WTC11 (cell line): ENCODE data around the gene NCOA3. TPM values are rescaled to one million over a fixed set of nuclear protein-coding genes. Genes with fewer than 3 reads are reported as not detected.

ENCODE experiments used
- ATAC-seq: fragments of 200-7000 bp; cut with Tn5 transposase; 2 replicates; pipeline ENCODE4 v1.10.0; 2021; ENCODE audit warnings: mild to moderate bottlenecking, moderate library complexity
- CTCF ChIA-PET: fragments of 300-600 bp; sonication (Branson Sonifier 250); formaldehyde crosslinking; loops from one replicate; lab custom pipeline; 2021; ENCODE audit warnings: antibody characterized with exemption; lab: Charles Lee
- POLR2A ChIA-PET: fragments of 350-600 bp; sonication (Branson Sonifier 250); formaldehyde crosslinking; loops from one replicate; lab custom pipeline; 2021; ENCODE audit warnings: antibody characterized with exemption; lab: Charles Lee
- DNase-seq: peaks from one replicate; pipeline ENCODE4 v3.0.0; 2021; ENCODE audit warnings: low spot score
- H3K27ac Mint-ChIP-seq: 2 replicates; pipeline ENCODE4 v1.8.0; 2021; ENCODE audit warnings: mixed read lengths
- H3K27me3 Mint-ChIP-seq: 2 replicates; pipeline ENCODE4 v1.8.0; 2021; ENCODE audit warnings: low read depth, mild to moderate bottlenecking, moderate library complexity, mixed read lengths
- H3K36me3 Mint-ChIP-seq: 2 replicates; pipeline ENCODE4 v1.8.0; 2021; ENCODE audit warnings: mixed read lengths
- H3K4me1 Mint-ChIP-seq: 2 replicates; pipeline ENCODE4 v1.8.0; 2022; ENCODE audit warnings: mixed read lengths
- H3K4me3 Mint-ChIP-seq: 2 replicates; pipeline ENCODE4 v1.8.0; 2021; ENCODE audit warnings: mild to moderate bottlenecking, moderate library complexity, mixed read lengths
- H3K9me3 Mint-ChIP-seq: 2 replicates; pipeline ENCODE4 v1.8.0; 2021; ENCODE audit warnings: mixed read lengths
- CBFB ChIP-seq: sonication (generic); formaldehyde crosslinking; IDR thresholded peaks from 2 replicates; pipeline ENCODE4 v1.8.1; 2022; ENCODE audit warnings: mild to moderate bottlenecking, low read depth, missing genetic modification reagents
- CREB1 ChIP-seq: sonication (generic); formaldehyde crosslinking; IDR thresholded peaks from 2 replicates; pipeline ENCODE4 v1.8.0; 2023; ENCODE audit warnings: mild to moderate bottlenecking, missing genetic modification reagents
- ELF4 ChIP-seq: sonication (generic); formaldehyde crosslinking; IDR thresholded peaks from 2 replicates; pipeline ENCODE4 v1.8.1; 2022; ENCODE audit warnings: low read depth, mild to moderate bottlenecking, moderate library complexity, missing genetic modification reagents
- ESRRA ChIP-seq: sonication (generic); formaldehyde crosslinking; IDR thresholded peaks from 2 replicates; pipeline ENCODE4 v1.8.1; 2022; ENCODE audit warnings: mild to moderate bottlenecking, missing genetic modification reagents, borderline replicate concordance
- GABPB1 ChIP-seq: sonication (generic); formaldehyde crosslinking; IDR thresholded peaks from 2 replicates; pipeline ENCODE4 v1.8.1; 2023; ENCODE audit warnings: mild to moderate bottlenecking, missing genetic modification reagents
- HMGA2 ChIP-seq: fragments of 250-450 bp; sonication (Bioruptor Pico); IDR thresholded peaks from 2 replicates; pipeline ENCODE4 v1.4.0; 2021; ENCODE audit warnings: mild to moderate bottlenecking, moderate library complexity
- JUN ChIP-seq: sonication (generic); formaldehyde crosslinking; IDR thresholded peaks from 2 replicates; pipeline ENCODE4 v1.8.0; 2023; ENCODE audit warnings: mild to moderate bottlenecking, missing genetic modification reagents
- MXD4 ChIP-seq: fragments of 250-450 bp; sonication (Bioruptor Pico); IDR thresholded peaks from 2 replicates; pipeline ENCODE4 v1.8.0; 2021; ENCODE audit warnings: mild to moderate bottlenecking, moderate library complexity, borderline replicate concordance
- NR3C1 ChIP-seq: sonication (generic); formaldehyde crosslinking; conservative IDR thresholded peaks from 2 replicates; pipeline ENCODE4 v1.8.1; 2023; ENCODE audit warnings: low read depth, mild to moderate bottlenecking, missing genetic modification reagents
- SMAD3 ChIP-seq: sonication (generic); formaldehyde crosslinking; IDR thresholded peaks from 2 replicates; pipeline ENCODE4 v1.8.0; 2022; ENCODE audit warnings: missing genetic modification reagents, mild to moderate bottlenecking, borderline replicate concordance
- TP53 ChIP-seq: sonication (generic); formaldehyde crosslinking; IDR thresholded peaks from 2 replicates; pipeline ENCODE4 v1.8.1; 2023; ENCODE audit warnings: mild to moderate bottlenecking, missing genetic modification reagents
- ZBTB21 ChIP-seq: sonication (generic); formaldehyde crosslinking; IDR thresholded peaks from 2 replicates; pipeline ENCODE4 v1.8.1; 2023; ENCODE audit warnings: mild to moderate bottlenecking, missing genetic modification reagents, borderline replicate concordance
- total RNA-seq: library from RNA; stranded (reverse); gene quantifications from 3 replicates; pipeline ENCODE4 v1.2.3, GENCODE V29; 2021
- TF ChIP-seq, protein P1 (sequence below): fragments of 250-450 bp; sonication (Bioruptor Pico); IDR thresholded peaks from 2 replicates; pipeline ENCODE4 v1.9.0; 2021; ENCODE audit warnings: mild to moderate bottlenecking, borderline replicate concordance
- TF ChIP-seq, protein P2 (sequence below): sonication (generic); formaldehyde crosslinking; IDR thresholded peaks from 2 replicates; pipeline ENCODE4 v1.8.1; 2022; ENCODE audit warnings: missing genetic modification reagents, borderline replicate concordance
- TF ChIP-seq, protein P3 (sequence below): fragments of 250-450 bp; sonication (Bioruptor Pico); conservative IDR thresholded peaks from 2 replicates; pipeline ENCODE4 v1.9.0; 2021; ENCODE audit warnings: mild to moderate bottlenecking
- TF ChIP-seq, protein P4 (sequence below): sonication (generic); formaldehyde crosslinking; conservative IDR thresholded peaks from 2 replicates; pipeline ENCODE4 v1.8.1; 2022; ENCODE audit warnings: mild to moderate bottlenecking, missing genetic modification reagents
- TF ChIP-seq, protein P5 (sequence below): fragments of 250-450 bp; sonication (Bioruptor Pico); IDR thresholded peaks from 2 replicates; pipeline ENCODE4 v1.9.0; 2021; ENCODE audit warnings: mild to moderate bottlenecking
- TF ChIP-seq, protein P6 (sequence below): sonication (generic); formaldehyde crosslinking; IDR thresholded peaks from 2 replicates; pipeline ENCODE4 v1.8.1; 2023; ENCODE audit warnings: mild to moderate bottlenecking, missing genetic modification reagents, moderate library complexity
- TF ChIP-seq, protein P7 (sequence below): sonication (generic); formaldehyde crosslinking; IDR thresholded peaks from 2 replicates; pipeline ENCODE4 v1.8.1; 2023; ENCODE audit warnings: mild to moderate bottlenecking, missing genetic modification reagents, moderate library complexity
- TF ChIP-seq, protein P8 (sequence below): fragments of 250-450 bp; sonication (Bioruptor Pico); IDR thresholded peaks from 2 replicates; pipeline ENCODE4 v1.9.0; 2021; ENCODE audit warnings: moderate library complexity, mild to moderate bottlenecking, inconsistent platforms, borderline replicate concordance

NCOA3 gene
- total RNA-seq, 1 experiment from 2014 or later = 25.2 TPM

DNA sequence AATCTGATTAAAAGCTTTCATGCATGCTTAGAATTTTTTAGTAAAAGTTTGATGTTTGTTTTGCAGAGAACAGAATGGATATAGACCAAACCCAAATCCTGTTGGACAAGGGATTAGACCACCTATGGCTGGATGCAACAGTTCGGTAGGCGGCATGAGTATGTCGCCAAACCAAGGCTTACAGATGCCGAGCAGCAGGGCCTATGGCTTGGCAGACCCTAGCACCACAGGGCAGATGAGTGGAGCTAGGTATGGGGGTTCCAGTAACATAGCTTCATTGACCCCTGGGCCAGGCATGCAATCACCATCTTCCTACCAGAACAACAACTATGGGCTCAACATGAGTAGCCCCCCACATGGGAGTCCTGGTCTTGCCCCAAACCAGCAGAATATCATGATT, 133.6 kb downstream of the NCOA3 start:
- no peak for ATAC-seq
- POLR2A ChIA-PET = no interaction called here

More for the DNA sequence above, 133.6 kb downstream of the NCOA3 start:
- TF ChIP-seq, protein P1, sequence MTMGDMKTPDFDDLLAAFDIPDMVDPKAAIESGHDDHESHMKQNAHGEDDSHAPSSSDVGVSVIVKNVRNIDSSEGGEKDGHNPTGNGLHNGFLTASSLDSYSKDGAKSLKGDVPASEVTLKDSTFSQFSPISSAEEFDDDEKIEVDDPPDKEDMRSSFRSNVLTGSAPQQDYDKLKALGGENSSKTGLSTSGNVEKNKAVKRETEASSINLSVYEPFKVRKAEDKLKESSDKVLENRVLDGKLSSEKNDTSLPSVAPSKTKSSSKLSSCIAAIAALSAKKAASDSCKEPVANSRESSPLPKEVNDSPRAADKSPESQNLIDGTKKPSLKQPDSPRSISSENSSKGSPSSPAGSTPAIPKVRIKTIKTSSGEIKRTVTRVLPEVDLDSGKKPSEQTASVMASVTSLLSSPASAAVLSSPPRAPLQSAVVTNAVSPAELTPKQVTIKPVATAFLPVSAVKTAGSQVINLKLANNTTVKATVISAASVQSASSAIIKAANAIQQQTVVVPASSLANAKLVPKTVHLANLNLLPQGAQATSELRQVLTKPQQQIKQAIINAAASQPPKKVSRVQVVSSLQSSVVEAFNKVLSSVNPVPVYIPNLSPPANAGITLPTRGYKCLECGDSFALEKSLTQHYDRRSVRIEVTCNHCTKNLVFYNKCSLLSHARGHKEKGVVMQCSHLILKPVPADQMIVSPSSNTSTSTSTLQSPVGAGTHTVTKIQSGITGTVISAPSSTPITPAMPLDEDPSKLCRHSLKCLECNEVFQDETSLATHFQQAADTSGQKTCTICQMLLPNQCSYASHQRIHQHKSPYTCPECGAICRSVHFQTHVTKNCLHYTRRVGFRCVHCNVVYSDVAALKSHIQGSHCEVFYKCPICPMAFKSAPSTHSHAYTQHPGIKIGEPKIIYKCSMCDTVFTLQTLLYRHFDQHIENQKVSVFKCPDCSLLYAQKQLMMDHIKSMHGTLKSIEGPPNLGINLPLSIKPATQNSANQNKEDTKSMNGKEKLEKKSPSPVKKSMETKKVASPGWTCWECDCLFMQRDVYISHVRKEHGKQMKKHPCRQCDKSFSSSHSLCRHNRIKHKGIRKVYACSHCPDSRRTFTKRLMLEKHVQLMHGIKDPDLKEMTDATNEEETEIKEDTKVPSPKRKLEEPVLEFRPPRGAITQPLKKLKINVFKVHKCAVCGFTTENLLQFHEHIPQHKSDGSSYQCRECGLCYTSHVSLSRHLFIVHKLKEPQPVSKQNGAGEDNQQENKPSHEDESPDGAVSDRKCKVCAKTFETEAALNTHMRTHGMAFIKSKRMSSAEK (CRISPR knock-in tag) = no peak
- TF ChIP-seq HMGA2 (CRISPR knock-in tag) = no peak
- TF ChIP-seq CREB1 (CRISPR knock-in tag) = no peak
- TF ChIP-seq MXD4 (CRISPR knock-in tag) = no peak
- TF ChIP-seq, protein P2, sequence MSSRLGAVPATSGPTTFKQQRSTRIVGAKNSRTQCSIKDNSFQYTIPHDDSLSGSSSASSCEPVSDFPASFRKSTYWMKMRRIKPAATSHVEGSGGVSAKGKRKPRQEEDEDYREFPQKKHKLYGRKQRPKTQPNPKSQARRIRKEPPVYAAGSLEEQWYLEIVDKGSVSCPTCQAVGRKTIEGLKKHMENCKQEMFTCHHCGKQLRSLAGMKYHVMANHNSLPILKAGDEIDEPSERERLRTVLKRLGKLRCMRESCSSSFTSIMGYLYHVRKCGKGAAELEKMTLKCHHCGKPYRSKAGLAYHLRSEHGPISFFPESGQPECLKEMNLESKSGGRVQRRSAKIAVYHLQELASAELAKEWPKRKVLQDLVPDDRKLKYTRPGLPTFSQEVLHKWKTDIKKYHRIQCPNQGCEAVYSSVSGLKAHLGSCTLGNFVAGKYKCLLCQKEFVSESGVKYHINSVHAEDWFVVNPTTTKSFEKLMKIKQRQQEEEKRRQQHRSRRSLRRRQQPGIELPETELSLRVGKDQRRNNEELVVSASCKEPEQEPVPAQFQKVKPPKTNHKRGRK = no peak
- TF ChIP-seq, protein P3, sequence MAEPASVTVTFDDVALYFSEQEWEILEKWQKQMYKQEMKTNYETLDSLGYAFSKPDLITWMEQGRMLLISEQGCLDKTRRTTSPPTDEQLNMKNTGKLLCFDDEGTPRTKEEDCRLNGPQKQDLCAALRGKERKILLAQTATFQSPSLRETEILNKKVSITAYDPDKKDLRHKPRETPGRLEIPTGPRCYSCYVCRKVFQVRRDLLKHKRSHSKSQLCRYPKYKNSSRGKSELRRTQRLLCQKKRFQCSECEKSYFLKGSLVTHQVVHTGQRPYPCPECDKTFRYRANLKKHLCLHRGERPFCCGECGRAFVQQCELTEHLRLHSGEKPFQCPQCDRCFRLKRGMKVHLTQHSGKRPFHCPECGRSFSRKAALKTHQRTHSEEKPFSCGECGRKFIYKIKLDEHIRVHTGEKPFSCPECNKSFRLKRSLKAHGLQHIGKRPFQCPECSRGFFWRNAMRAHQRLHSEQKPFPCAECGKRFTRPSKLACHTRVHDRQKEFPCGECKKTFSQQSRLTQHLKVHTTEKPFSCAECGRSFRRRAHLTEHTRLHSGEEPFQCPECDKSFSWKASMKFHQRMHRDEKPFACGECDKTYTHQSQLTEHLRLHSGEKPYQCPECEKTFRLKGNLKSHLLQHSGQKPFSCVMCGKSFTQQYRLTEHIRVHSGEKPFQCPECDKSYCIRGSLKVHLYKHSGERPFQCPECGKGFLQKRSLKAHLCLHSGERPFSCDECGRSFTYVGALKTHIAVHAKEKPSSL = no peak
- TF ChIP-seq SMAD3 (CRISPR knock-in tag) = no peak
- TF ChIP-seq, protein P4, sequence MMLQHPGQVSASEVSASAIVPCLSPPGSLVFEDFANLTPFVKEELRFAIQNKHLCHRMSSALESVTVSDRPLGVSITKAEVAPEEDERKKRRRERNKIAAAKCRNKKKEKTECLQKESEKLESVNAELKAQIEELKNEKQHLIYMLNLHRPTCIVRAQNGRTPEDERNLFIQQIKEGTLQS (CRISPR knock-in tag) = no peak
- TF ChIP-seq NR3C1 (CRISPR knock-in tag) = no peak
- TF ChIP-seq CBFB (CRISPR knock-in tag) = no peak
- no peak for TF ChIP-seq ZBTB21
- TF ChIP-seq, protein P5, sequence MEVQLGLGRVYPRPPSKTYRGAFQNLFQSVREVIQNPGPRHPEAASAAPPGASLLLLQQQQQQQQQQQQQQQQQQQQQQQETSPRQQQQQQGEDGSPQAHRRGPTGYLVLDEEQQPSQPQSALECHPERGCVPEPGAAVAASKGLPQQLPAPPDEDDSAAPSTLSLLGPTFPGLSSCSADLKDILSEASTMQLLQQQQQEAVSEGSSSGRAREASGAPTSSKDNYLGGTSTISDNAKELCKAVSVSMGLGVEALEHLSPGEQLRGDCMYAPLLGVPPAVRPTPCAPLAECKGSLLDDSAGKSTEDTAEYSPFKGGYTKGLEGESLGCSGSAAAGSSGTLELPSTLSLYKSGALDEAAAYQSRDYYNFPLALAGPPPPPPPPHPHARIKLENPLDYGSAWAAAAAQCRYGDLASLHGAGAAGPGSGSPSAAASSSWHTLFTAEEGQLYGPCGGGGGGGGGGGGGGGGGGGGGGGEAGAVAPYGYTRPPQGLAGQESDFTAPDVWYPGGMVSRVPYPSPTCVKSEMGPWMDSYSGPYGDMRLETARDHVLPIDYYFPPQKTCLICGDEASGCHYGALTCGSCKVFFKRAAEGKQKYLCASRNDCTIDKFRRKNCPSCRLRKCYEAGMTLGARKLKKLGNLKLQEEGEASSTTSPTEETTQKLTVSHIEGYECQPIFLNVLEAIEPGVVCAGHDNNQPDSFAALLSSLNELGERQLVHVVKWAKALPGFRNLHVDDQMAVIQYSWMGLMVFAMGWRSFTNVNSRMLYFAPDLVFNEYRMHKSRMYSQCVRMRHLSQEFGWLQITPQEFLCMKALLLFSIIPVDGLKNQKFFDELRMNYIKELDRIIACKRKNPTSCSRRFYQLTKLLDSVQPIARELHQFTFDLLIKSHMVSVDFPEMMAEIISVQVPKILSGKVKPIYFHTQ (CRISPR knock-in tag) = no peak
- TF ChIP-seq, protein P6, sequence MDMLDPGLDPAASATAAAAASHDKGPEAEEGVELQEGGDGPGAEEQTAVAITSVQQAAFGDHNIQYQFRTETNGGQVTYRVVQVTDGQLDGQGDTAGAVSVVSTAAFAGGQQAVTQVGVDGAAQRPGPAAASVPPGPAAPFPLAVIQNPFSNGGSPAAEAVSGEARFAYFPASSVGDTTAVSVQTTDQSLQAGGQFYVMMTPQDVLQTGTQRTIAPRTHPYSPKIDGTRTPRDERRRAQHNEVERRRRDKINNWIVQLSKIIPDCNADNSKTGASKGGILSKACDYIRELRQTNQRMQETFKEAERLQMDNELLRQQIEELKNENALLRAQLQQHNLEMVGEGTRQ (CRISPR knock-in tag) = no peak
- TF ChIP-seq TP53 (CRISPR knock-in tag) = no peak
- TF ChIP-seq, protein P7, sequence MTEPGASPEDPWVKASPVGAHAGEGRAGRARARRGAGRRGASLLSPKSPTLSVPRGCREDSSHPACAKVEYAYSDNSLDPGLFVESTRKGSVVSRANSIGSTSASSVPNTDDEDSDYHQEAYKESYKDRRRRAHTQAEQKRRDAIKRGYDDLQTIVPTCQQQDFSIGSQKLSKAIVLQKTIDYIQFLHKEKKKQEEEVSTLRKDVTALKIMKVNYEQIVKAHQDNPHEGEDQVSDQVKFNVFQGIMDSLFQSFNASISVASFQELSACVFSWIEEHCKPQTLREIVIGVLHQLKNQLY (CRISPR knock-in tag) = no peak
- TF ChIP-seq ESRRA (CRISPR knock-in tag) = no peak
- no peak for TF ChIP-seq GABPB1 (CRISPR knock-in tag)
- TF ChIP-seq ELF4 (CRISPR knock-in tag) = no peak
- TF ChIP-seq, protein P8, sequence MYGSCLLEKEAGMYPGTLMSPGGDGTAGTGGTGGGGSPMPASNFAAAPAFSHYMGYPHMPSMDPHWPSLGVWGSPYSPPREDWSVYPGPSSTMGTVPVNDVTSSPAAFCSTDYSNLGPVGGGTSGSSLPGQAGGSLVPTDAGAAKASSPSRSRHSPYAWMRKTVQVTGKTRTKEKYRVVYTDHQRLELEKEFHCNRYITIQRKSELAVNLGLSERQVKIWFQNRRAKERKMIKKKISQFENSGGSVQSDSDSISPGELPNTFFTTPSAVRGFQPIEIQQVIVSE = no peak
- no peak for TF ChIP-seq JUN (CRISPR knock-in tag)
- H3K9me3 Mint-ChIP-seq = no peaks in the 10 kb centered on the region; the same call in 1 of the 2 replicates
- H3K4me1 Mint-ChIP-seq = no peaks in the 10 kb centered on the region
- peaks cover 38% of the 10 kb centered on the region for H3K36me3 Mint-ChIP-seq
- no peak overlapping the region for H3K27ac Mint-ChIP-seq
- DNase-seq = no peak
- H3K4me3 Mint-ChIP-seq = no peak overlapping the region
- CTCF ChIA-PET = no interaction called here
- H3K27me3 Mint-ChIP-seq = no peaks in the 10 kb centered on the region
